SK-N-SH treated with all-trans-retinoic acid at 6 μM for 48 hours (cell line): ENCODE measurements around the gene EXOC4.

Source experiments
- ATAC-seq: fragments of 200-7000 bp; cut with Tn5 transposase; 3 replicates; pipeline ENCODE4 v1.9.1; 2020; ENCODE audit warnings: mild to moderate bottlenecking, moderate library complexity
- ARNTL ChIP-seq: fragments of 450-650 bp; formaldehyde crosslinking; IDR thresholded peaks from 2 replicates; pipeline ENCODE4 v1.5.0; 2020; ENCODE audit warnings: low read depth, mild to moderate bottlenecking, moderate library complexity, borderline replicate concordance
- BACH2 ChIP-seq: fragments of 250-450 bp; sonication (Bioruptor Pico); IDR thresholded peaks from 2 replicates; pipeline ENCODE4 v1.9.0; 2021; ENCODE audit warnings: mild to moderate bottlenecking, borderline replicate concordance
- CSDC2 ChIP-seq: fragments of 250-450 bp; sonication (Bioruptor Pico); IDR thresholded peaks from 2 replicates; pipeline ENCODE4 v1.5.0; 2020; ENCODE audit warnings: mild to moderate bottlenecking, moderate library complexity
- GLIS3 ChIP-seq: fragments of 250-450 bp; sonication (Bioruptor Pico); IDR thresholded peaks from 2 replicates; pipeline ENCODE4 v1.5.0; 2020; ENCODE audit warnings: mild to moderate bottlenecking, moderate library complexity
- ISL1 ChIP-seq: fragments of 250-450 bp; sonication (Bioruptor Pico); IDR thresholded peaks from 2 replicates; pipeline ENCODE4 v2.1.2; 2022; ENCODE audit warnings: mild to moderate bottlenecking, moderate library complexity
- OSR1 ChIP-seq: fragments of 250-450 bp; sonication (Bioruptor Pico); IDR thresholded peaks from 2 replicates; pipeline ENCODE4 v1.8.0; 2022; ENCODE audit warnings: moderate library complexity, mild to moderate bottlenecking, inconsistent platforms
- PPARA ChIP-seq: fragments of 250-450 bp; sonication (Bioruptor Pico); IDR thresholded peaks from 2 replicates; pipeline ENCODE4 v1.5.0; 2020; ENCODE audit warnings: mild to moderate bottlenecking, borderline replicate concordance
- RARB ChIP-seq: fragments of 250-450 bp; sonication (Bioruptor Pico); IDR thresholded peaks from 2 replicates; pipeline ENCODE4 v1.8.0; 2021; ENCODE audit warnings: mild to moderate bottlenecking, moderate library complexity
- SNAI2 ChIP-seq: fragments of 250-450 bp; sonication (Bioruptor Pico); IDR thresholded peaks from 2 replicates; pipeline ENCODE4 v1.5.0; 2020; ENCODE audit warnings: mild to moderate bottlenecking, moderate library complexity
- TCF4 ChIP-seq: fragments of 250-450 bp; sonication (Bioruptor Pico); IDR thresholded peaks from 2 replicates; pipeline ENCODE4 v1.8.0; 2021; ENCODE audit warnings: mild to moderate bottlenecking, moderate library complexity, borderline replicate concordance
- TOX ChIP-seq: fragments of 250-450 bp; sonication (Bioruptor Pico); IDR thresholded peaks from 2 replicates; pipeline ENCODE4 v1.8.0; 2021; ENCODE audit warnings: mild to moderate bottlenecking, moderate library complexity, borderline replicate concordance
- ZC3H10 ChIP-seq: fragments of 250-450 bp; sonication (Bioruptor Pico); IDR thresholded peaks from 2 replicates; pipeline ENCODE4 v1.5.1; 2021; ENCODE audit warnings: mild to moderate bottlenecking, moderate library complexity
- ZFP3 ChIP-seq: fragments of 250-450 bp; sonication (Bioruptor Pico); IDR thresholded peaks from 2 replicates; pipeline ENCODE4 v1.5.0; 2020; ENCODE audit warnings: mild to moderate bottlenecking, moderate library complexity
- ZFP30 ChIP-seq: fragments of 450-650 bp; formaldehyde crosslinking; IDR thresholded peaks from 2 replicates; pipeline ENCODE4 v1.5.0; 2022; ENCODE audit warnings: mild to moderate bottlenecking, moderate library complexity
- ZNF70 ChIP-seq: fragments of 450-650 bp; formaldehyde crosslinking; IDR thresholded peaks from 2 replicates; pipeline ENCODE4 v1.5.0; 2020; ENCODE audit warnings: mild to moderate bottlenecking, moderate library complexity
- ZNF8 ChIP-seq: fragments of 450-650 bp; formaldehyde crosslinking; IDR thresholded peaks from 2 replicates; pipeline ENCODE4 v1.5.0; 2020; ENCODE audit warnings: mild to moderate bottlenecking, moderate library complexity
- TF ChIP-seq, protein P1 (sequence below): fragments of 250-450 bp; sonication (Bioruptor Pico); IDR thresholded peaks from 2 replicates; pipeline ENCODE4 v1.5.1; 2020; ENCODE audit warnings: low read depth, mild to moderate bottlenecking, moderate library complexity
- TF ChIP-seq, protein P2 (sequence below): fragments of 250-450 bp; sonication (Bioruptor Pico); IDR thresholded peaks from 2 replicates; pipeline ENCODE4 v1.8.0; 2021; ENCODE audit warnings: low read depth, mild to moderate bottlenecking, moderate library complexity, borderline replicate concordance
- TF ChIP-seq, protein P3 (sequence below): fragments of 250-450 bp; sonication (Bioruptor Pico); IDR thresholded peaks from 2 replicates; pipeline ENCODE4 v1.5.0; 2020; ENCODE audit warnings: mild to moderate bottlenecking, moderate library complexity
- TF ChIP-seq, protein P4 (sequence below): fragments of 250-450 bp; sonication (Bioruptor Pico); IDR thresholded peaks from 2 replicates; pipeline ENCODE4 v1.8.0; 2020; ENCODE audit warnings: mild to moderate bottlenecking, moderate library complexity, borderline replicate concordance

The EXOC4 gene

DNA sequence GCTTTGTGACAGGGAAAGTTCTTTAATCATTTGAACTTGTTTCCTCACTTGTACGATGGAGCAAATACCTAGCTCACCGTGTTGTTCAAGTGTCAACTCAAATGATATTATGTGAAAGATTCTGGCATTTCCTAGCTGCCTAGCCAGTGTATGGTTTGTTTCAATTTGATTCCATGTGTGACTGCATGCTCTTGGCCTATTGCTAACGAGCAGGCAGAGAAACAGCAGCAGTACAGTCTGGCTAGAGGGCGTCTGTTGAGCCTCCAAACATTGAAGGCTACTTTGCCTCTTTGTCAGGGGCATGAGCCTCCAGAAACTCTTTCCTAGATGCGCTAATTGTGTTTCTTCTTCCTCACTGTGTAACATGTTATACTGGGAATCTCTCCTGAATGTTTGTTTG lies 417.4 kb downstream of the EXOC4 start:
- TF ChIP-seq, protein P1, sequence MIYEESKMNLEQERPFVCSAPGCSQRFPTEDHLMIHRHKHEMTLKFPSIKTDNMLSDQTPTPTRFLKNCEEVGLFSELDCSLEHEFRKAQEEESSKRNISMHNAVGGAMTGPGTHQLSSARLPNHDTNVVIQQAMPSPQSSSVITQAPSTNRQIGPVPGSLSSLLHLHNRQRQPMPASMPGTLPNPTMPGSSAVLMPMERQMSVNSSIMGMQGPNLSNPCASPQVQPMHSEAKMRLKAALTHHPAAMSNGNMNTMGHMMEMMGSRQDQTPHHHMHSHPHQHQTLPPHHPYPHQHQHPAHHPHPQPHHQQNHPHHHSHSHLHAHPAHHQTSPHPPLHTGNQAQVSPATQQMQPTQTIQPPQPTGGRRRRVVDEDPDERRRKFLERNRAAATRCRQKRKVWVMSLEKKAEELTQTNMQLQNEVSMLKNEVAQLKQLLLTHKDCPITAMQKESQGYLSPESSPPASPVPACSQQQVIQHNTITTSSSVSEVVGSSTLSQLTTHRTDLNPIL (CRISPR knock-in tag): no peak
- TF ChIP-seq BACH2 (CRISPR knock-in tag) (no peak), ISL1 (no peak)
- TF ChIP-seq, protein P2, sequence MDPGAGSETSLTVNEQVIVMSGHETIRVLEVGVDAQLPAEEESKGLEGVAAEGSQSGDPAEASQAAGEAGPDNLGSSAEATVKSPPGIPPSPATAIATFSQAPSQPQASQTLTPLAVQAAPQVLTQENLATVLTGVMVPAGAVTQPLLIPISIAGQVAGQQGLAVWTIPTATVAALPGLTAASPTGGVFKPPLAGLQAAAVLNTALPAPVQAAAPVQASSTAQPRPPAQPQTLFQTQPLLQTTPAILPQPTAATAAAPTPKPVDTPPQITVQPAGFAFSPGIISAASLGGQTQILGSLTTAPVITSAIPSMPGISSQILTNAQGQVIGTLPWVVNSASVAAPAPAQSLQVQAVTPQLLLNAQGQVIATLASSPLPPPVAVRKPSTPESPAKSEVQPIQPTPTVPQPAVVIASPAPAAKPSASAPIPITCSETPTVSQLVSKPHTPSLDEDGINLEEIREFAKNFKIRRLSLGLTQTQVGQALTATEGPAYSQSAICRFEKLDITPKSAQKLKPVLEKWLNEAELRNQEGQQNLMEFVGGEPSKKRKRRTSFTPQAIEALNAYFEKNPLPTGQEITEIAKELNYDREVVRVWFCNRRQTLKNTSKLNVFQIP: no peak
- TF ChIP-seq, protein P3, sequence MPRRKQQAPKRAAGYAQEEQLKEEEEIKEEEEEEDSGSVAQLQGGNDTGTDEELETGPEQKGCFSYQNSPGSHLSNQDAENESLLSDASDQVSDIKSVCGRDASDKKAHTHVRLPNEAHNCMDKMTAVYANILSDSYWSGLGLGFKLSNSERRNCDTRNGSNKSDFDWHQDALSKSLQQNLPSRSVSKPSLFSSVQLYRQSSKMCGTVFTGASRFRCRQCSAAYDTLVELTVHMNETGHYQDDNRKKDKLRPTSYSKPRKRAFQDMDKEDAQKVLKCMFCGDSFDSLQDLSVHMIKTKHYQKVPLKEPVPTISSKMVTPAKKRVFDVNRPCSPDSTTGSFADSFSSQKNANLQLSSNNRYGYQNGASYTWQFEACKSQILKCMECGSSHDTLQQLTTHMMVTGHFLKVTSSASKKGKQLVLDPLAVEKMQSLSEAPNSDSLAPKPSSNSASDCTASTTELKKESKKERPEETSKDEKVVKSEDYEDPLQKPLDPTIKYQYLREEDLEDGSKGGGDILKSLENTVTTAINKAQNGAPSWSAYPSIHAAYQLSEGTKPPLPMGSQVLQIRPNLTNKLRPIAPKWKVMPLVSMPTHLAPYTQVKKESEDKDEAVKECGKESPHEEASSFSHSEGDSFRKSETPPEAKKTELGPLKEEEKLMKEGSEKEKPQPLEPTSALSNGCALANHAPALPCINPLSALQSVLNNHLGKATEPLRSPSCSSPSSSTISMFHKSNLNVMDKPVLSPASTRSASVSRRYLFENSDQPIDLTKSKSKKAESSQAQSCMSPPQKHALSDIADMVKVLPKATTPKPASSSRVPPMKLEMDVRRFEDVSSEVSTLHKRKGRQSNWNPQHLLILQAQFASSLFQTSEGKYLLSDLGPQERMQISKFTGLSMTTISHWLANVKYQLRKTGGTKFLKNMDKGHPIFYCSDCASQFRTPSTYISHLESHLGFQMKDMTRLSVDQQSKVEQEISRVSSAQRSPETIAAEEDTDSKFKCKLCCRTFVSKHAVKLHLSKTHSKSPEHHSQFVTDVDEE: no peak
- no peak; the same call in 2 of the 3 replicates for ATAC-seq

DNA sequence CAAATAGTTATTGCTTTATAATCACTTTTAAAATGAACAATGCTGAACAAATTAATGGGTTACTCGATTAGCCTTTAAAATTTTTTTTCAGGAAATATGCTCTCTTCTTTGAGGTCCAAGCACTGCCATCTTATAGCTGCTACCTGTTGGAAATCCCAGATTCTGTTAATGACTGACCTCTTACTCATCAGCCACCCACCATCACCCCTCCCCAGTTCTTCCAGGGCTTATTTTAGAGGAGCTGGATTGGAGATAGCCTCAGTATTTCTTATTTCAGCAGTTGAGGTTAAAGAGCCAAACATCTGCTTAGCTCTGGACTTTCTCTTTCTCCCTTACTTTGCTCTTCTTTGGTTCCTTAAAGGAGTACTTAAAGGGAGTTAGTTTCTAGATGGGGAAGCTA lies 420.0 kb downstream of the EXOC4 start:
- no peak for ATAC-seq
- TF ChIP-seq, protein P2: no peak
- no peak for TF ChIP-seq TCF4 (CRISPR knock-in tag)
- TF ChIP-seq ZNF8 (CRISPR knock-in tag): no peak
- TF ChIP-seq GLIS3 (CRISPR knock-in tag): no peak
- no peak for TF ChIP-seq ARNTL (CRISPR knock-in tag)
- TF ChIP-seq CSDC2: no peak
- TF ChIP-seq TOX: no peak
- TF ChIP-seq BACH2 (CRISPR knock-in tag): no peak
- TF ChIP-seq, protein P4, sequence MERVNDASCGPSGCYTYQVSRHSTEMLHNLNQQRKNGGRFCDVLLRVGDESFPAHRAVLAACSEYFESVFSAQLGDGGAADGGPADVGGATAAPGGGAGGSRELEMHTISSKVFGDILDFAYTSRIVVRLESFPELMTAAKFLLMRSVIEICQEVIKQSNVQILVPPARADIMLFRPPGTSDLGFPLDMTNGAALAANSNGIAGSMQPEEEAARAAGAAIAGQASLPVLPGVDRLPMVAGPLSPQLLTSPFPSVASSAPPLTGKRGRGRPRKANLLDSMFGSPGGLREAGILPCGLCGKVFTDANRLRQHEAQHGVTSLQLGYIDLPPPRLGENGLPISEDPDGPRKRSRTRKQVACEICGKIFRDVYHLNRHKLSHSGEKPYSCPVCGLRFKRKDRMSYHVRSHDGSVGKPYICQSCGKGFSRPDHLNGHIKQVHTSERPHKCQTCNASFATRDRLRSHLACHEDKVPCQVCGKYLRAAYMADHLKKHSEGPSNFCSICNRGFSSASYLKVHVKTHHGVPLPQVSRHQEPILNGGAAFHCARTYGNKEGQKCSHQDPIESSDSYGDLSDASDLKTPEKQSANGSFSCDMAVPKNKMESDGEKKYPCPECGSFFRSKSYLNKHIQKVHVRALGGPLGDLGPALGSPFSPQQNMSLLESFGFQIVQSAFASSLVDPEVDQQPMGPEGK (CRISPR knock-in tag): no peak
- no peak for TF ChIP-seq ZNF70 (CRISPR knock-in tag)
- no peak for TF ChIP-seq ZC3H10 (CRISPR knock-in tag)
- no peak for TF ChIP-seq RARB
- no peak for TF ChIP-seq SNAI2
- TF ChIP-seq OSR1: no peak
- TF ChIP-seq ZFP3 (CRISPR knock-in tag): no peak

DNA sequence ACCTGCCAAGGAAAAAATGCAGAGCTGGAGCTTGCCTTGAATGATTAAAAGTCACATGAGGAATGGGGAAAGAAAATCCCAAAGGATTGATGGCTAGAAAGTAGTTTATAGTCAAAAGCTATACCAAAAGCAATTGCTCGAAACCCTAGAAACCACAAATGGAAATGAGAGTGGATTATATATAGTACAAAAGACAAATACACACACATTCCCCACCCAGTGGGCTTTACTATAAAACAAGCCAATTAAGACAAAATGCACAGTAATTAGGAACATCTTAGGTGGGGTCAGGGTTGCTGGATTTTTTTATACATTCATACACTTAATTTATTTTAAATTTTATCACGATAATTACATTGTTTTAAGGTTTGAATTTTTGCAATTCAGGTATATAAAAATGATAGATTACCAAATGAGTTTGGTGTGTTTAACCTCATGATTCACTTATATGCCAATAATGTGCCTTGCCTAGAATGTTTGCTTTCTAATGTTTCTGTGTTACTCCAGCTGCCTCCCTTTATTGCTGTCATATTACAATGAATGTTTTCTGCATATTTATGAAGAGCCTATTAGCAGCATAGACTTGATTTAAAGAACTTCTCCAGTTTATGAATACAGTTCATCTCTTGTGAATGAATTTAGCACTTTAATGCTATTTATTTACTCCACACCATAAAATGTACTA lies 421.3 kb downstream of the EXOC4 start:
- TF ChIP-seq ZNF8 (CRISPR knock-in tag) (no peak), PPARA (no peak), GLIS3 (CRISPR knock-in tag) (no peak), ISL1 (no peak), ZFP30 (no peak)
- TF ChIP-seq, protein P2: no peak
- TF ChIP-seq, protein P3: no peak
- TF ChIP-seq, protein P1 (CRISPR knock-in tag): no peak
- no peak for ATAC-seq
